HuH-7.5 (cell line): ENCODE measurements around the gene SDHA.
"Not testable (repeated sequence)": the region's sequence is repeated elsewhere in the genome, so short reads cannot be mapped to it uniquely, and the experiment has no call there.

Source experiments
- DNase-seq: peaks from one replicate; pipeline ENCODE4 v3.0.0; 2011; ENCODE audit warnings: low spot score

The SDHA gene

GRCh38 chr5:300691-301435 lies 82.7 kb downstream of the SDHA start:
- not testable (repeated sequence) for DNase-seq

- DNase-seq: not testable (repeated sequence)
Measured at GRCh38 chr5:302416-302815, 84.3 kb downstream of the SDHA start.

DNA sequence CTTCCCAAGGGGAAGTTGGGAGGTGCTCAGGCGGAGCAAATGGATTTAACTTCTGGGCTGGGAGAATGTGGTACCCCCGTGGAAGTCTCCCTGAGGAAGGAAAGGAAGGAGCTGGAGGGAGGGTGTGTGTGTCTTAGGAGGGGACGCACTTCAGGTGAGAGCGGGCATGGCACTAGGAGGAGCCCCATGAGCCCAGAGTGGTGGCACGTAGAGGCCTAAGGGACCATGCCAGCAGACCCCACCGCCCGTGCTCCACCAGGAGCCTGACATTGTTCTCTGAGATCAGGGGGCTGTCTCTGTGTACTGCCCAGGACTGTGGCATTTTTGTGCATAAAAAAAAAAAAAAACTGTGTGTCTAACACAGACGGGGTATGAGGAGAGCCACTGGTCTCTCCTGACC lies 84.8 kb downstream of the SDHA start:
- no peak for DNase-seq

DNA sequence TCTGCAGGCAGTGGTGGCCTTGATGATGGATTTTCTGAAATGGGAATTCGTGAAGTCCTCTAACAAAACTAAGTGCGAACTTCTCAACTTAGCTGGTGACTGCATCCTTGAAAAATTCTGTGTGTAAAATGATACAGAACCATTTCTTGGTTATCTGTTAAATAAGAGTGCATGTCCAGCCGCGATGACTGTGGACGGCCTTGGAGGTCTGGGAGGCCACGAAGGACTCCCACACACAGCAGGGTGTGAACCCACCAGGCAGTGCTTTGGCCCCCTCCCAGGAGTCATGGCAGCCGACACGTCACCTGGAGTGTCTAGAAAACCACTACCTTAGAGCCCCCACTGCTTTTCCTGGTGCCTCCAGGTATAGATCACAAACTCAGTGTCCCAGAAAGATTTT lies 85.6 kb downstream of the SDHA start:
- not testable (repeated sequence) for DNase-seq

- no peak for DNase-seq
Measured at GRCh38 chr5:305050-305449, 86.9 kb downstream of the SDHA start.

DNA sequence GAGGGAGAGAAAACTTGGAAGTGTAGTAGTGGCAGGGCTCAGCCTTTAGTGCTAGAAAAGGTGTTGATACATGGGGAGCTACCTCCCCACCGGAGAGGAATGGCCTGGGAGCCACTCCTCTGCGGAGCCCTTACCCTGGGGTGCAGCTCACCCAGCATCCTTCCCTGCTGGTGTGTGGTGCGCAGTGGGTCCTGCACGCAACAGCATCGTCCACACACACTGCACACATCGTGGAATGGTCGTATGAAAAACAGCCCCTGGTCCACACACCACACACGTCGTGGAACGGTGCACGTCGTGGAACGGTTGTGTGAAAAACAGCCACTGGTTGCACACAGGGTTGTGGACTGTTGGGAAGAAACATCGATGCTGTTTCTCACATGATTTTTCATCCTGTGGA lies 87.3 kb downstream of the SDHA start:
- no peak for DNase-seq

- no peak for DNase-seq
Measured at GRCh38 chr5:306011-306805, 88.1 kb downstream of the SDHA start.
